ENCODE data around the gene RAMAC. TPM values are rescaled to one million over a fixed set of nuclear protein-coding genes. Genes with fewer than 3 reads are reported as not detected.

Gene RAMAC
- total and polyA plus RNA-seq, 2 of the 4 experiments (the other 2 are of a cell fraction) = 23.6 to 29.6 TPM

DNA sequence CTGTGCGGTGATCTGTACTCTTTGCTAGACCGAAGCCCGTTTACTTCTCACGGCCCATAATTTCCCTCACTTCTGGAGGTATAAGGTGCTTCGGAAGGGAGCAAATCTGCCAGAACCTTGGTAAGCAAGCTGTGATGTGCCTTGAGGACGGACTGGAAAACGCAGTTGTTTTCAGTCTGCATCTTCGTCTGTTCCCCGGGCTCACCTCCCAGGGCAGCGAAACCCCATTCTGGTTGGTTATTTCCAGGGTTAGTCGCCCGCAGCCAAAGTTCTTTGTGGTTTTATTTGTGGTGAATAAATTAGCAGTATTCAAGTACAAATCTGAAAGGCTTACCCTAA lies 401 bp downstream of the RAMAC start:
- H3K79me1 ChIP-seq (ENCODE audit: low read depth in 1 of 2, low read length in 2 of 2) = peaks cover 5 to 21% of the 10 kb centered on the region in 2 experiments
- intact Hi-C loops (cut with micrococcal nuclease) = loop anchor here (5.0 kb wide), 3 partner anchors 139 to 234 kb away; no protein-coding TSS in a partner anchor
- H2BK5ac ChIP-seq (ENCODE audit: low read depth, low read length, poor library complexity, severe bottlenecking) = peak overlapping the region; percentile 45
- no peak overlapping the region for H3K18ac ChIP-seq (ENCODE audit: low read depth, low read length)
- peak; percentile 22 for DNase-seq
- H2AK5ac ChIP-seq (ENCODE audit: low read depth, low read length) = 0 out of 2 replicates have a peak overlapping the region, but pooled peaks have one; percentile 73
- peak overlapping the region; percentile 70; the same call in 1 of the 2 replicates for H3K56ac ChIP-seq (ENCODE audit: extremely low read depth, insufficient read depth, low read length)
- peaks cover 3% of the 10 kb centered on the region; the same call in 1 of the 2 replicates for H3K4me1 ChIP-seq (ENCODE audit: control insufficient read depth, insufficient read depth, low read length)
- H3K4ac ChIP-seq (ENCODE audit: low read depth, low read length) = peak overlapping the region; percentile 86
- peak overlapping the region; percentile 97 for H3K9ac ChIP-seq (ENCODE audit: low read depth, low read length)
- in situ Hi-C loops (cut with MboI; ENCODE audit: low sequenced_read_pairs) = no loop called here
- H2AFZ ChIP-seq (replicated peaks; ENCODE audit: low read length, poor library complexity) = peak overlapping the region; percentile 100
- H4K20me1 ChIP-seq (ENCODE audit: insufficient read depth, low read length) = no peaks in the 10 kb centered on the region
- peaks cover 8% of the 10 kb centered on the region for H3K9me1 ChIP-seq (ENCODE audit: insufficient read depth, low read length)
- peak overlapping the region; percentile 59 for H3K27ac ChIP-seq (ENCODE audit: insufficient read depth, low read length)
- peak overlapping the region; percentile 87 for H3K4me2 ChIP-seq (ENCODE audit: low read depth, low read length)
- 0 out of 2 replicates have a peak overlapping the region, but pooled peaks have one; percentile 10 for H2BK120ac ChIP-seq (ENCODE audit: low read depth, low read length)
- TSS peak; percentile 85 for BruUV-seq (replicated peaks)
- TF ChIP-seq SMC3 (IDR thresholded peaks at IDR 0.05; ENCODE audit: low read depth, low read length) (no peak), CHD1 (IDR thresholded peaks at IDR 0.05; ENCODE audit: low read depth, low read length) (no peak), CEBPB (IDR thresholded peaks at IDR 0.05; ENCODE audit: low read depth, low read length) (no peak), POLR2A (IDR thresholded peaks at IDR 0.05; ENCODE audit: low read depth, low read length) (no peak), MAZ (IDR thresholded peaks at IDR 0.05; ENCODE audit: borderline replicate concordance, low read depth, low read length) (no peak), RFX5 (IDR thresholded peaks at IDR 0.05; ENCODE audit: low read depth, low read length) (no peak), NFE2L2 (IDR thresholded peaks at IDR 0.05; ENCODE audit: low read depth, low read length) (no peak), BHLHE40 (IDR thresholded peaks at IDR 0.05; ENCODE audit: low read depth, low read length) (no peak), RCOR1 (IDR thresholded peaks at IDR 0.05; ENCODE audit: insufficient replicate concordance, low read length) (no peak)
- TF ChIP-seq, protein P1, sequence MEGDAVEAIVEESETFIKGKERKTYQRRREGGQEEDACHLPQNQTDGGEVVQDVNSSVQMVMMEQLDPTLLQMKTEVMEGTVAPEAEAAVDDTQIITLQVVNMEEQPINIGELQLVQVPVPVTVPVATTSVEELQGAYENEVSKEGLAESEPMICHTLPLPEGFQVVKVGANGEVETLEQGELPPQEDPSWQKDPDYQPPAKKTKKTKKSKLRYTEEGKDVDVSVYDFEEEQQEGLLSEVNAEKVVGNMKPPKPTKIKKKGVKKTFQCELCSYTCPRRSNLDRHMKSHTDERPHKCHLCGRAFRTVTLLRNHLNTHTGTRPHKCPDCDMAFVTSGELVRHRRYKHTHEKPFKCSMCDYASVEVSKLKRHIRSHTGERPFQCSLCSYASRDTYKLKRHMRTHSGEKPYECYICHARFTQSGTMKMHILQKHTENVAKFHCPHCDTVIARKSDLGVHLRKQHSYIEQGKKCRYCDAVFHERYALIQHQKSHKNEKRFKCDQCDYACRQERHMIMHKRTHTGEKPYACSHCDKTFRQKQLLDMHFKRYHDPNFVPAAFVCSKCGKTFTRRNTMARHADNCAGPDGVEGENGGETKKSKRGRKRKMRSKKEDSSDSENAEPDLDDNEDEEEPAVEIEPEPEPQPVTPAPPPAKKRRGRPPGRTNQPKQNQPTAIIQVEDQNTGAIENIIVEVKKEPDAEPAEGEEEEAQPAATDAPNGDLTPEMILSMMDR (conservative IDR thresholded peaks at IDR 0.05; ENCODE audit: low read depth, low read length) = no peak
- H3K14ac ChIP-seq (replicated peaks; ENCODE audit: low read depth, low read length) = peak overlapping the region; percentile 93
- CTCF ChIA-PET = interaction anchor here (0.8 to 2.1 kb wide), 2 partner anchors 13 to 138 kb away, joined by 3 to 4 read pairs; no protein-coding TSS in a partner anchor
- peak overlapping the region; percentile 58; the same call in 1 of the 2 replicates for H4K91ac ChIP-seq (ENCODE audit: insufficient read depth, low read depth, low read length)
- POLR2A ChIA-PET (ENCODE audit: unreplicated experiment) = no interaction called here
- H3K36me3 ChIP-seq (ENCODE audit: control insufficient read depth, insufficient read depth, low read length) = peaks cover 2% of the 10 kb centered on the region; the same call in 1 of the 2 replicates
- dilution Hi-C loops (cut with HindIII; ENCODE audit: low sequenced_read_pairs, unreplicated experiment) = no loop called here
- H3K4me3 ChIP-seq (ENCODE audit: insufficient read depth, low read depth, low read length) = peak overlapping the region; percentile 63
- peak overlapping the region; percentile 97 for H3K23ac ChIP-seq (ENCODE audit: low read depth, low read length)
- no CpG with 5 or more reads among the region's 12 CpGs for WGBS, 2 experiments (ENCODE audit: extremely low coverage in 2 of 2, insufficient read length in 1 of 2)
- no peaks in the 10 kb centered on the region for H3K27me3 ChIP-seq (ENCODE audit: control insufficient read depth, insufficient read depth, low read length)
- peak overlapping the region; percentile 88 to 97 for H4K8ac ChIP-seq (ENCODE audit: low read depth in 2 of 2, low read length in 2 of 2)
- peak overlapping the region; percentile 95 for H2AK9ac ChIP-seq (replicated peaks; ENCODE audit: low read depth, low read length, poor library complexity)
- no peaks in the 10 kb centered on the region for H3K9me3 ChIP-seq (ENCODE audit: control insufficient read depth, insufficient read depth, low read length)
- ATAC-seq (ENCODE audit: low read depth) = peak; percentile 40; the same call in 1 of the 2 replicates
- H2BK20ac ChIP-seq (ENCODE audit: low read depth, low read length) = no peak overlapping the region
- H2BK15ac ChIP-seq (ENCODE audit: low read depth, low read length) = no peak overlapping the region
- H4K5ac ChIP-seq (ENCODE audit: low read depth, low read length) = peak overlapping the region; percentile 88
